Muscle layer of duodenum (tissue), 2 donors: ENCODE results near the gene CFAP43.

Experiments used
- H3K27ac ChIP-seq: one replicate; pipeline ENCODE4 v1.7.0; 2013; ENCODE audit warnings: mild to moderate bottlenecking, low read length
- H3K27me3 ChIP-seq: one replicate; pipeline ENCODE4 v1.7.0; 2013; ENCODE audit warnings: low read depth, mild to moderate bottlenecking, control low read depth, low read length
- H3K36me3 ChIP-seq, 2 donors: one replicate each; pipeline ENCODE4 v1.7.0; 2013; ENCODE audit warnings: low read length in 2 of 2, control low read depth in 1 of 2, mild to moderate bottlenecking in 1 of 2; ENCODE audit not compliant: insufficient read depth in 2 of 2, control insufficient read depth in 1 of 2
- H3K4me1 ChIP-seq, 2 donors: one replicate each; pipeline ENCODE4 v1.7.0; 2013; ENCODE audit warnings: low read length in 2 of 2, mild to moderate bottlenecking in 2 of 2, control low read depth in 1 of 2, moderate library complexity in 1 of 2; ENCODE audit not compliant: insufficient read depth in 2 of 2, control insufficient read depth in 1 of 2
- H3K4me3 ChIP-seq, 2 donors: one replicate each; pipeline ENCODE4 v1.7.0; 2013; ENCODE audit warnings: low read length in 2 of 2, low read depth in 1 of 2, mild to moderate bottlenecking in 1 of 2
- H3K9me3 ChIP-seq, 2 donors: one replicate each; pipeline ENCODE4 v1.7.0; 2013; ENCODE audit warnings: low read length in 2 of 2, control low read depth in 1 of 2, mild to moderate bottlenecking in 1 of 2; ENCODE audit not compliant: control insufficient read depth in 1 of 2
- donor health status: healthy.

CFAP43 gene

GRCh38 chr10:104268713-104269645 lies 36.8 kb upstream of the CFAP43 start, which contains the start of gene GSTO2:
Gene GSTO2 (plus strand): TSS chr10:104269184. CDS start chr10:104274916, 5,732 bp downstream.
- Histone ChIP-seq H3K36me3 (peaks cover 20 to 43% of the 10 kb centered on the region in 2 donors), H3K4me3 (peak within 1 kb of the TSS; percentile 85 to 97), H3K9me3 (no peaks in the 10 kb centered on the region), H3K27me3 (no peaks in the 10 kb centered on the region), H3K27ac (peak within 1 kb of the TSS; percentile 95), H3K4me1 (peaks cover 10 to 20% of the 10 kb centered on the region in 2 donors)

- H3K36me3 ChIP-seq = peaks cover 23 to 47% of the 10 kb centered on the region in 2 donors
Measured at GRCh38 chr10:104268405-104268712, 36.2 kb upstream of the CFAP43 start.

GRCh38 chr10:104267721-104268404 lies 35.7 kb upstream of the CFAP43 start:
- H3K36me3 ChIP-seq = peaks cover 26 to 52% of the 10 kb centered on the region in 2 donors
- peak overlapping the region; percentile 75 to 85 for H3K4me3 ChIP-seq
- H3K27ac ChIP-seq = peak overlapping the region; percentile 70
- H3K27me3 ChIP-seq = no peaks in the 10 kb centered on the region
- H3K9me3 ChIP-seq = no peaks in the 10 kb centered on the region
- peaks cover 10 to 20% of the 10 kb centered on the region in 2 donors for H3K4me1 ChIP-seq

More at GRCh38 chr10:104268405-104268712, 36.2 kb upstream of the CFAP43 start:
- Histone ChIP-seq H3K9me3 (no peaks in the 10 kb centered on the region), H3K27me3 (no peaks in the 10 kb centered on the region), H3K4me3 (peak overlapping the region; percentile 75 to 85), H3K27ac (peak overlapping the region; percentile 70), H3K4me1 (peaks cover 10 to 20% of the 10 kb centered on the region in 2 donors)

- Histone ChIP-seq H3K27ac (no peak overlapping the region), H3K4me1 (peaks cover 10 to 29% of the 10 kb centered on the region in 2 donors), H3K4me3 (no peak overlapping the region), H3K36me3 (peaks cover 41 to 79% of the 10 kb centered on the region in 2 donors), H3K27me3 (no peaks in the 10 kb centered on the region), H3K9me3 (no peaks in the 10 kb centered on the region)
Measured at GRCh38 chr10:104264783-104265182, 32.6 kb upstream of the CFAP43 start.

GRCh38 chr10:104262055-104262454 lies 29.9 kb upstream of the CFAP43 start:
- H3K4me1 ChIP-seq = peaks cover 0 to 19% of the 10 kb centered on the region in 2 donors
- H3K9me3 ChIP-seq = no peaks in the 10 kb centered on the region
- H3K36me3 ChIP-seq = peaks cover 55 to 84% of the 10 kb centered on the region in 2 donors
- H3K27ac ChIP-seq = no peak overlapping the region
- no peak overlapping the region for H3K4me3 ChIP-seq
- no peaks in the 10 kb centered on the region for H3K27me3 ChIP-seq

- Histone ChIP-seq H3K4me1 (peaks cover 8 to 27% of the 10 kb centered on the region in 2 donors), H3K27ac (peak overlapping the region; percentile 79), H3K9me3 (no peaks in the 10 kb centered on the region), H3K36me3 (peaks cover 53 to 72% of the 10 kb centered on the region in 2 donors), H3K27me3 (no peaks in the 10 kb centered on the region), H3K4me3 (no peak overlapping the region)
Measured at GRCh38 chr10:104260775-104261115, 28.6 kb upstream of the CFAP43 start.

GRCh38 chr10:104259999-104260774 lies 28.0 kb upstream of the CFAP43 start:
- peak overlapping the region; percentile 79 for H3K27ac ChIP-seq
- no peaks in the 10 kb centered on the region for H3K9me3 ChIP-seq
- H3K4me3 ChIP-seq = no peak overlapping the region
- no peaks in the 10 kb centered on the region for H3K27me3 ChIP-seq
- peaks cover 47 to 70% of the 10 kb centered on the region in 2 donors for H3K36me3 ChIP-seq
- H3K4me1 ChIP-seq = peaks cover 9 to 27% of the 10 kb centered on the region in 2 donors

- Histone ChIP-seq H3K4me1 (peaks cover 9 to 23% of the 10 kb centered on the region in 2 donors), H3K36me3 (peaks cover 40 to 66% of the 10 kb centered on the region in 2 donors), H3K4me3 (no peak overlapping the region), H3K9me3 (no peaks in the 10 kb centered on the region), H3K27me3 (no peaks in the 10 kb centered on the region), H3K27ac (peak overlapping the region; percentile 79)
Measured at GRCh38 chr10:104259456-104259855, 27.3 kb upstream of the CFAP43 start.

GRCh38 chr10:104258209-104258608 lies 26.0 kb upstream of the CFAP43 start:
- H3K27me3 ChIP-seq = no peaks in the 10 kb centered on the region
- no peaks in the 10 kb centered on the region for H3K9me3 ChIP-seq
- H3K36me3 ChIP-seq = peaks cover 30 to 55% of the 10 kb centered on the region in 2 donors
- H3K27ac ChIP-seq = no peak overlapping the region
- peaks cover 18 to 23% of the 10 kb centered on the region in 2 donors for H3K4me1 ChIP-seq
- no peak overlapping the region for H3K4me3 ChIP-seq

- Histone ChIP-seq H3K4me1 (peaks cover 18 to 23% of the 10 kb centered on the region in 2 donors), H3K36me3 (peaks cover 29 to 46% of the 10 kb centered on the region in 2 donors), H3K9me3 (no peaks in the 10 kb centered on the region), H3K4me3 (peak overlapping the region; percentile 82 to 94), H3K27me3 (no peaks in the 10 kb centered on the region), H3K27ac (no peak overlapping the region)
Measured at GRCh38 chr10:104257235-104257634, 25.1 kb upstream of the CFAP43 start.
